DND-41 (cell line): ENCODE measurements around the gene MMP17.

Experiments used
- CTCF ChIP-seq: IDR thresholded peaks from 2 replicates; pipeline ENCODE4 v1.5.1; 2012; ENCODE audit warnings: borderline replicate concordance, low read length, moderate library complexity, mild to moderate bottlenecking; ENCODE audit not compliant: poor library complexity, severe bottlenecking; ENCODE audit errors: extremely low read depth
- EZH2 ChIP-seq: IDR thresholded peaks from 3 replicates; pipeline ENCODE4 v1.6.1; 2012; ENCODE audit warnings: borderline replicate concordance, low read depth, mild to moderate bottlenecking, moderate library complexity, low read length, inconsistent platforms; ENCODE audit not compliant: severe bottlenecking

- TF ChIP-seq CTCF (no peak), EZH2 (no peak)
Measured at GRCh38 chr12:131894981-131895639, 66.9 kb downstream of the MMP17 start.
